NCI-H1436 treated with DMSO at 0.1 percent for 48 hours (cell line): ENCODE data around the gene ZNF512B.

ENCODE experiments used
- DNase-seq: peaks from one replicate; lab custom pipeline; 2025; lab: John Stamatoyannopoulos, UW

Gene ZNF512B

GRCh38 chr20:63950701-63951397 lies 18.9 kb downstream of the ZNF512B start:
- DNase-seq, result no peak

- no peak for DNase-seq
Measured at GRCh38 chr20:63947638-63948456, 21.9 kb downstream of the ZNF512B start.

- DNase-seq, result no peak
Measured at GRCh38 chr20:63946986-63947637, 22.6 kb downstream of the ZNF512B start.

DNA sequence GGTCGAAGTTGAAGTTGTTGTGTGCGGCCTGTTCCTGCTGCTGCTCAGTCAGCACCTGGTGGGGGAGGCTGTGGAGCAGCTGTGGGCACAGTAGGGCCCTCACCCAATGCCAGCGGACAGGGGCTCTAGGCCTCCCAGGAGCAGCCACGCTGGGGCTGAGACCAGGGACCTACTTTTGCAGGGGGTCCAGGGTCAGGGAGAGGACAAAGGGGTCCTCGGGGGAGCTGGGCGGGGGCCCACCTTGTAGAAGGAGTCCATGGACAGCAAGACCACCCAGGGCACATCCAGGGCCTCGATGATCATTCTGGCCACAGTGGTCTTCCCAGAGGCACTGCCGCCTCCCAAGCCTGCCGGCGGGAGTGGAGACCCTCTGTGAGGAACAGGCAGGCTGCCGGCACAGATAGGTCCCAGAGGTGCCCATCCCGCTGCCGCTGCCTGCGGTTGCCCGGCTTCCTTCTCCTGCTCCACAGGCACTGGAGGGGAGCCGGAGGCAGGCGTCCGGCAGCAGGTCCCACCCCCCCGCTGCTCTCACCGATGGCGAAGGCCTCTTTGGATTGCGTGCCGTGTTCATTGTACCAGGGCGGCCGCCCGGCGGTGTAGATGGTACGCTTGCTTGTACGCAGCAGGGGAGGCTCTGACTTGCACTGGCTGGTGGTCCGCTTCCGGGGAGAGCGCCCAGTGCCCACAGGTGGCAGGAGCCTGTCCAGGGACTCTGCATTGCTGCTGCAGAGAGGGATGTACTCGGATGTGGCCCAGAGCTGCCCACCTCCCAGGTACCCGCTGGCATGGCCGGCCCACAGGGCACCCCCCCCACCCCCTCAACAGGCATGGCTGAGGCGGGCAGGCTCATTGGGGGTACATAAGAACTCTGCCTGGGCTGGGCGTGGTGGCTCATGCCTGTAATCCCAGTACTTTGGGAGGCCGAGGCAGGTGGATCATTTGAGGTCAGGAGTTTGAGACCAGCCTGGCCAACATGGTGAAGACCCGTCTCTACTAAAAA lies 23.5 kb downstream of the ZNF512B start:
- no peak for DNase-seq

DNA sequence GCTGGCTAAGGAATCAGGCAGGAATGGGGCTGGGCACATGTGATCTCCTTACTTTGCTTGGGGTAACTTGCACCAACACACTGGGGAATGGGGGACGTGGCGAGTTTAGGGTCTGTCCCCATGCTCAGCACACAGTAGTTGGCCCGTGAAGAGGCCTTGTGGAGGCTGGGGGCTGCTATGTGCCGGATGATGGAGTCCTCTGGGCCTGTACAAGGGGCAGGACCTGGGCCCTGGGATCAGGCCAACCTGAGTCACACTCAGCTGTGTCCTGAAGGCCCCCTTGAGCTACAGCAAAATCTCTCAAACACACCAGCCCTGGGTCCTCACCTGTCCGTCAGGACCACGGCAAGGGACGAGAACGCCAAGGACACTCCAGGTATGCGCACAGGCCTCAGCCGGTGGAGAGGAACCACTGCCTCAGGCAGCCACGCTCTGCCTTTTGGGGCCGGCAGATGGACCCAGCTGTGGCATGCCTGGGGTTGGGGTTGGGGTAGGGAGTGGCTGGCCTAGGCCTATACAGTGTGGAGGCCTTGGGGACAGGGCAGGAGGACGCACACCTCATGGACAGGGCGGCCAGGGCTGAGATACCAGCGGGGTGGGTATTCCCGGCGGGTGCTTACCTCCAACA lies 24.6 kb downstream of the ZNF512B start:
- no peak for DNase-seq

GRCh38 chr20:63944078-63944941 lies 25.4 kb downstream of the ZNF512B start:
- no peak for DNase-seq

DNA sequence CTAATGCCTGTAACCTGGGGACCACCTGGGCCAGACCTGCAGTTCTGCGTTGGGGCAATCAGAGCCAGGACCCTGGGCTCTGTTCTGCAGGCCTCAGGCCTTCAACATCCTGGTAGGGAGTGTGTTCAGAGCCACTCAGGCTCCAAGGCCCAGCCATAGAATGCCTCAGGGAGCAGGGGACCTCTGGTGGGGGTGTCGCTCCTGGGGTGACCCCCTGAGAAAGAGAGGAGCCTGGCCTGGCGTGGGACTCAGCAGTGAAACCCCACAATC lies 26.0 kb downstream of the ZNF512B start:
- no peak for DNase-seq

DNA sequence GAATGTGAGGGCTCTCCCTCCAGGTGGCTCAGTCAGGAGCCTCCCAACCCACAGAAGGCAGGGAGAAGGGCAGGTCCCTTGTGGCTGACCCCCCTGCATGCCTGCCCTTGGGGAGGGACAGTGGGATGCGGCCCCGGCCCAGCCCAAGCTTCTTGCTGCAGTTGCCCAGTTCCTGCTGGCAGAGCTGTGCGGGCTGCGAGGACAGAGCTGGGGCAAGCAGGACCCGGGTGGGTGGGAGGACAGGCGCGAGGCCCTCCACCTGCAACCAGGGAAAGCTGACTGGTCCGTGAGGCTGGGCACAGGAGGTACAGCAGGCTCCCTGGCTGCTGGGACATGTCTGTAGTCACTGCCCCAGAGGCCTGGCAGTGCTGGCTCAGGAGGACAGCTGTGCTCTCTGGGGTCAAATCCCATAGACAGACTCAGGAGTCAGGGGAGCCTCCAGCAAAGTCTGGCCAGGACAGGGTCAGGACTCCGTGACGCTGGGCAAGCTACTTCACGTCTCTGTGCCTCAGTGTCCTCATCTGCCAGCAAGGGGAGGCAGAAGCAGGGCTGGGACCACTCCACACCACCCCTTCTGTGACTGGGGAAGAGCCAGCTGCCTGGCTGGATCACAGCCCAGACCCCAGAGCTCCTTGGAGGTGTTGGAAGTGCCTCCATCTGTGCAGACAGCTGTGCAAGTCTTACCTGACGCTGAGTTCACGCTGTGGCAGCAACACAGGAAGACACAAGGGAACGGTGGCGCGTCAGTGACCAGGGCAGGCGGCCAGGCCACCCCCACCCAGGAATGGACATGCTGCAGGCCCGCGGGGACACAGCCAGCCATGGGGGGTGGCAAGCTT lies 26.5 kb downstream of the ZNF512B start:
- no peak for DNase-seq

DNA sequence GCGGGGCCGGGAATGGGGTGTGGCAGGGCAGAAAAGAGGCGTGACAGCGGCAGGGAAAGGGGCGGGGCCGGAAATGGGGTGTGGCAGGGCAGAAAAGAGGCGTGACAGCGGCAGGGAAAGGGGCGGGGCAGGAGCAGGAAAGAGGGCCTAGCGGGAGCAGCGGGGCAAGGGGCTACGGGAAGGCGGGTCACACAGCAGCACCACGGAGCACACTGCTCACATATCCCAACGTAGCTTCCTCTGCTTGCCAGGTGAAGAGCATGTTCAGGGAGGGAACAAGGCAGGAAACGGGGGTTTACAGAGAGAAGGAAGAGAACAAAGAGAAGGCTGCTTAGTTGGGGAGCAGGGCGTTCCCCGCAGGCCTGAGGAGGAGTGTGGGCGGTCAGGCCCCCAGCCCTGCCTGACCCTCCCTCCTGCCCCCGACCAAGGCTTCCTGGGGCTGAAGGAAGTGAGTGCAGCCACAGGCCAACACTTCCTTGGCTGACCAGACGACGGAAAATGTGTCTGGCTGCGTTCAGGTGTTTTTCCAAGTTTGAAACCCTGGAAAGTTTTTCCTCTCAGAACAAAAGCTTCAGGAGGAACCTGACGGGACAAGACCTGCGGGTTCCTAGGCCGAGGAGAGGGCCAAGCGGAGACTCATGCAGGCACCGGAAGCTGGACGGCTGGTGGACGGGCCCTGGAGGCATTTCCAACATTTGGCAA lies 27.3 kb downstream of the ZNF512B start:
- DNase-seq, result no peak

DNA sequence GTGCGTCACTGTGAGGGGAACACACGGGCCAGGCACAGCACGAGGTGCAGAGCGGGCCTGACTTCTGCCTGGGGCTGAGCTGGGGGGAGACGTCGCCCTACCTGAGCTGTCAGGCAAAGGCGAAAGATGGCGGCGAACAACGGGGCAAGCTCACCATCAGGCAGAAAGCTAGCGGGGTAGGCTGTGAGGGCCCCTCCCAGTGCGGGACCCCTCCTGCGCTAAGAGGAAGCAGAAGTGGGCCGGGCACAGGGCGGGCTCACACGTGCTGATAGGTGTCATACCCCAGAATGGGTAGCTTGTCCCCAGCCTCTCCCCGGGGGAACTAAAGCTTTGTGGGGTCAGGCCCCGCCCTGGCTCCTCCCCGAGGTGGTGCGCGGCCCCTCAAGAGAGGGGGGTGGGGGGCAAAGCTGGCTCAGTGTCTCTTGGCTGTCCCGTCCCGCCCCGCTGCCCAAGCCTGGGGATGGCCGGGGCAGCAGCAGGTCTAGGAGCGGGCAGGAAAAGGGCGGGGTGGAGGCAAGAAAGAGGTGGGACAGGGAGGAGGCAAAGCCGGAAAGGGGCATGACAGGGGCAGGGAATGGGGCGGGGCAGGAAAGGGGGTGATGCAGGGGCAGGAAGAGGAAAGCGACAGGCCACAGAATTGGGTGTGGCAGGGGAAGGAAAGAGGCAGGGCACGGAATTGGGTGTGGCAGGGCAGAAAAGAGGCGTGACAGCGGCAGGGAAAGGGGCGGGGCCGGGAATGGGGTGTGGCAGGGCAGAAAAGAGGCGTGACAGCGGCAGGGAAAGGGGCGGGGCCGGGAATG lies 28.2 kb downstream of the ZNF512B start:
- no peak for DNase-seq

DNA sequence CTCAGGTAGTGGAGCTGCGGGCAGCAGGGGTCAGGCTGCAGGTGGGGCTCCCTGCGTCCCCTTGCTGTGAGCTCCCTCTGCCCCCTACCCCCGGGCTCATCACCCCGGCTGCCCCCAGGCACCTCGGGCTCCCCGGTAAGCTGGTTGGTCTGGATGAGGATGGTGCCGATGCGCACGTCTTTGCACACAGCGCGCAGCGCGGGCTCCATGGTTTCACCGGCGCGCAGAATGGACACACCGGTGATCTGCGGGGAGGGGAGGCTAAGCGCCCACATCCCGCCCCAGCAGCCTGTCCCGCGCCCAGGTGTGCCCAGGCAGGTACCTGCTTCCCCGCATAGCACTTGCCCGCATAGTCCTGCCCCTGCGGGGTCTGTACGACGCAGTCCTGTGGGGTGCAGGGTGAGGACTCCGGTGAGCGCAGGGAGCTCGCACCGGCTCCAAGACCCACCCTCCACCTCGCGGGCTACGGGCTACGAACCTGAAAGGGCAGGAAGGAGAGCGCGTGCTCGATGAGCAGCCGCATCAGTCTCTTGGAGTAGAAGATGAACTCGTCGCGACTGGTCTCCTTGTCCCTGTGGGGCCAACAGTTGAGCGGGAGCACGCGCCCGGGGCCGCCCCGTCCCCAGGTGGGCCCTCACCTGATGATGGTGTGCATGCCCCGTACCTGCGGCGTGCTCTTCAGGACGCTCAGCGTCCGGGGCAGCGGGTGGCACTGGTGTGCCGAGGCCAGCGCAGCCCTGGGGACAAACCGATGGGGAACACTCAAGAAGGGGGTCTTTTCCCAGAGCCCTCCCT lies 29.1 kb downstream of the ZNF512B start:
- no peak for DNase-seq

DNA sequence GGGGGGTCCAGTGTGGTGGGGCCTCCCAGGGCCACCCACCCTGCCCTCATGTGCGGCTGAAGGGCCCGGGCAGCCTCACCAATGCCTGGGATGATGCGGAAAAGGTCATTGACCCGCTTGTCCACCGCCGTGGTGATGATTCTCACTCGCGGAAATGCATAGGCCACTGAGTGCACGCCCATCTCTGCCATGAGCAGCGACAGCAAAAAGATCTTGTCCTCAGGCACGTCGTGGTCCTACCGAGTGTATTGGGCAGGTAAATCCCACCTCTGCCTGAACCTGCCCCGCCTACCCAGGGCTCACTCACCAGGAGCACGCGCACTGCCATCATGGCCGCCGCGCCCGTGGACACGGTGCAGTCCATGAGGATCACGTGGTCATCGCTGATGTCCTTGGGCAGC lies 29.7 kb downstream of the ZNF512B start:
- DNase-seq, result no peak

DNA sequence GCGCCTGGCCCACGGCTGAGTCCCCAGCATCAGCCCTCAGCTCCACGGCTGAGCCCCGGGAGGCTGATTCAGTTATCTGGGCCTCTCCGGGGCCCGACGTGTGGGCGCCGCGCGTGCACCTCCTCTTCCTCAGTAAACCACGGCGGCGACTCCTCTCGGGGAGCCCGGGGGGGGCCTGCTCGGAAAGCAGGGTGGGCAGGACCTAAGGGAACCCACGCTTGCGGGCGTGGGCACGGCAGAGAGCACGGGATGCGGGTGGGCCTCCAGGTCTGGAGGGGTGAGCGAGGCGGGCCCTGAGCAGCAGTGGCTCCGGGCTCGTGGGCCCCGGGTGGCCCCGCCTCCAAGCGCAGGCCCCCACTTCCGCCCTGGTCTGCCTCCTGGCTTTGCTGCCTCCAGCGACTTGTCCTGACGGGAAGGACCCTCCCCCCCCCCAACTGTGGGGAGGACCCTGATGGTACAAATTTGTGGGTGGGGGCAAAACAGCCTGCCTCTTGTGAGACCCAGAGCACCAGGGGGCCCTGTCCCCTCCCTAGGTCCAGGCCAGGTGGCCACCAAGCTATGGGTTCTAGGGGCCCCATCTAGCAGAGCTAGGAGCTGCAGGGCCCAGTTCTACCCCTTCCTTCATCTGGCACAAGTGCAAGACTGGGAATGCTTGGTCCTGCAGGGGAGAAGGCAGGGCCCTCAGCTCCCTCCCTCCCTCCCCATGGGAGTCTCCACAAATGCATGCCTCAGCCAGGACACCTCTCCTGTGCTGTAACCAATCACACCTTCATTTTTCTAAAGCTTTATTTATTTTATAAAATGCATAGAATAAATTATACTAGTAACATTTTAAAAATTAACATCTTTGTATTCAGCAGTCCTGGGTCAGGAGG lies 30.4 kb downstream of the ZNF512B start:
- DNase-seq, result no peak

GRCh38 chr20:63937596-63937995 lies 32.1 kb downstream of the ZNF512B start:
- DNase-seq, result no peak

DNA sequence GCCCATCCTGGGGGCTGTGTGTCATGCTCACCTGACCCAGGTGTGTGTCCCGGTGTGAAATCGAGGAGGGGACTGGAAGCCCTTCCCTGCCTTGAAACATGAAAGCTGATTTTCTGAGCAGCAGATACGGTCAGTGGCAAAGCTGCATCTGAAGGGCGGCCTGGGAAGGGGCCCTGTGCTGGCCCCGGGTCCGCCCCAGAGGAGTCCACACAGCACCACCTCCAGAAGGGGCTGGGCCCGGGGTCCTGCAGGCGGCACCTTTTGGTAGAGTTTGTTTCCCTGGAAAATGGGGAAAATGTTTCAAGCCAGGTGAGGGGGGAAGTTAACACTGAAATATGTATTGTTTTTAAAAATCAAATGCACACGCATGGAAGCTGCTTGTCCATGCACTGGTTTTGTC lies 34.3 kb downstream of the ZNF512B start:
- DNase-seq, result no peak
